ENCODE results near the gene CRACDL. TPM values are rescaled to one million over a fixed set of nuclear protein-coding genes. Genes with fewer than 3 reads are reported as not detected.

The CRACDL gene
- total RNA-seq, 4 donors from 2014 or later: 7.2 to 19.0 (median 15.4) TPM

- WGBS, 2 donors: 73 to 87% methylated on average over 7 to 9 of the region's 9 CpGs
- Histone ChIP-seq H3K9me3 (peaks cover 0 to 8% (median 0%) of the 10 kb centered on the region in 4 donors), H3K27me3 (no peaks in the 10 kb centered on the region), H3K27ac (no peak overlapping the region), H3K4me3 (no peak overlapping the region), H3K36me3 (no peaks in the 10 kb centered on the region), H3K4me1 (no peaks in the 10 kb centered on the region)
- no peak for TF ChIP-seq POLR2A (IDR thresholded peaks at IDR 0.05)
- TF ChIP-seq CTCF (IDR thresholded peaks at IDR 0.05): no peak
- TF ChIP-seq EP300 (IDR thresholded peaks at IDR 0.05): no peak
- DNase-seq (ENCODE audit: low spot score in 2 of 2): no peak
Observed at GRCh38 chr2:98921062-98921461, 15.0 kb downstream of the CRACDL start.

GRCh38 chr2:98917031-98917471 is 19.0 kb downstream of the CRACDL start:
- H3K36me3 ChIP-seq: no peaks in the 10 kb centered on the region
- WGBS, 2 donors: 34 to 36% methylated on average over 4 of the region's 4 CpGs
- TF ChIP-seq CTCF (IDR thresholded peaks at IDR 0.05) (no peak), EP300 (IDR thresholded peaks at IDR 0.05) (no peak), POLR2A (IDR thresholded peaks at IDR 0.05) (no peak)
- H3K4me1 ChIP-seq: peaks cover 0 to 8% (median 0%) of the 10 kb centered on the region in 4 donors
- no peak for DNase-seq (ENCODE audit: low spot score in 2 of 2)
- no peak overlapping the region for H3K27ac ChIP-seq
- H3K9me3 ChIP-seq: no peaks in the 10 kb centered on the region
- H3K4me3 ChIP-seq: no peak overlapping the region
- peaks cover 0 to 4% of the 10 kb centered on the region in 2 donors for H3K27me3 ChIP-seq

- no peaks in the 10 kb centered on the region for H3K9me3 ChIP-seq
- H3K4me3 ChIP-seq: no peak overlapping the region
- WGBS, 2 donors: 70 to 78% methylated on average over 9 of the region's 9 CpGs
- peaks cover 0 to 4% of the 10 kb centered on the region in 2 donors for H3K27me3 ChIP-seq
- peaks cover 0 to 9% (median 0%) of the 10 kb centered on the region in 4 donors for H3K4me1 ChIP-seq
- DNase-seq (ENCODE audit: low spot score in 2 of 2): no peak
- H3K27ac ChIP-seq: no peak overlapping the region
- no peaks in the 10 kb centered on the region for H3K36me3 ChIP-seq
- TF ChIP-seq CTCF (IDR thresholded peaks at IDR 0.05): no peak
- TF ChIP-seq POLR2A (IDR thresholded peaks at IDR 0.05): no peak
- TF ChIP-seq EP300 (IDR thresholded peaks at IDR 0.05): no peak
Observed at GRCh38 chr2:98915751-98916358, 20.2 kb downstream of the CRACDL start.

- Histone ChIP-seq H3K27ac (no peak overlapping the region), H3K36me3 (no peaks in the 10 kb centered on the region), H3K4me1 (peaks cover 0 to 10% (median 0%) of the 10 kb centered on the region in 4 donors), H3K27me3 (peaks cover 0 to 4% of the 10 kb centered on the region in 2 donors), H3K4me3 (no peak overlapping the region), H3K9me3 (no peaks in the 10 kb centered on the region)
- TF ChIP-seq POLR2A (IDR thresholded peaks at IDR 0.05) (no peak), EP300 (IDR thresholded peaks at IDR 0.05) (no peak), CTCF (IDR thresholded peaks at IDR 0.05) (no peak)
- no peak for DNase-seq (ENCODE audit: low spot score in 2 of 2)
- WGBS, 2 donors: 85% methylated on average over 8 to 10 of the region's 10 CpGs
Observed at GRCh38 chr2:98914713-98915580, 21.1 kb downstream of the CRACDL start.
